Gastrocnemius medialis (tissue), 4 donors: ENCODE measurements around the gene GIN1. TPM values are rescaled to one million over a fixed set of nuclear protein-coding genes. Genes with fewer than 3 reads are reported as not detected.
"Not testable (repeated sequence)": the region's sequence is repeated elsewhere in the genome, so short reads cannot be mapped to it uniquely, and the experiment has no call there.

Experiments used
- ATAC-seq, 2 donors: fragments of 150-250 bp; one replicate each; pipeline ENCODE4 v1.9.1; 2016
- DNase-seq, 2 donors: peaks; one replicate each; pipeline ENCODE4 v3.0.0-alpha.2; 2019
- H3K27ac ChIP-seq, 4 donors: fragments of 200-600 bp; sonication (generic); 1 replicate in 1 of 4; 2 replicates in 3 of 4; pipeline ENCODE4 v1.5.1; 2016 to 2018; ENCODE audit warnings: mild to moderate bottlenecking in 2 of 4, moderate library complexity in 1 of 4
- H3K27me3 ChIP-seq, 3 donors: fragments of 200-600 bp; sonication (generic) in 2 of 3; 1 replicate in 1 of 3; 2 replicates in 2 of 3; pipeline versions ENCODE4 v1.5.1 to v1.6.0; 2016 to 2019; ENCODE audit warnings: mild to moderate bottlenecking in 1 of 3, moderate library complexity in 1 of 3
- H3K36me3 ChIP-seq, 2 donors: fragments of 200-600 bp; sonication (generic) in 1 of 2; one replicate each; pipeline ENCODE4 v1.5.1; 2017 to 2018
- H3K4me1 ChIP-seq, 2 donors: fragments of 200-600 bp; sonication (generic) in 1 of 2; one replicate each; pipeline ENCODE4 v1.5.1; 2016 to 2017; ENCODE audit warnings: mild to moderate bottlenecking in 2 of 2
- H3K4me3 ChIP-seq, 4 donors: fragments of 200-600 bp; sonication (generic) in 3 of 4; 1 replicate in 1 of 4; 2 replicates in 3 of 4; pipeline ENCODE4 v1.5.1; 2016 to 2019; ENCODE audit warnings: mild to moderate bottlenecking in 2 of 4
- H3K9me3 ChIP-seq, 3 donors: fragments of 200-600 bp; sonication (generic) in 2 of 3; 1 replicate in 1 of 3; 2 replicates in 2 of 3; pipeline ENCODE4 v1.5.1; 2016 to 2019
- CTCF ChIP-seq, 5 experiments: fragments of 450-650 bp in 3 of 5; fragments of 200-600 bp in 2 of 5; sonication (generic) in 2 of 5; IDR thresholded peaks in 4 of 5; conservative IDR thresholded peaks in 1 of 5; 1 replicate in 4 of 5; 2 replicates in 1 of 5; pipeline ENCODE4 v1.5.1; 2016 to 2019; ENCODE audit warnings: antibody characterized with exemption in 5 of 5, mild to moderate bottlenecking in 3 of 5, moderate library complexity in 3 of 5
- POLR2A ChIP-seq, 2 donors: fragments of 450-650 bp; IDR thresholded peaks; one replicate each; pipeline ENCODE4 v1.6.1; 2017; ENCODE audit warnings: antibody characterized with exemption in 2 of 2, mild to moderate bottlenecking in 2 of 2, moderate library complexity in 2 of 2
- in situ Hi-C, 4 donors: fragments of 200-750 bp; cut with MboI; loops; one replicate each; pipeline versions ENCODE4 v1.15.0 to v1.8.0; 2017; ENCODE audit warnings: low sequenced_read_pairs in 4 of 4
- intact Hi-C: fragments of 100-400 bp; cut with DNase I; formaldehyde crosslinking; loops from one replicate; pipeline ENCODE4 v1.15.1; 2023; ENCODE audit warnings: low total_unique reads
- total RNA-seq, 4 donors: library from RNA; depleted of rRNA; stranded (reverse); fragments of >200 nt; gene quantifications; one replicate each; pipeline versions ENCODE4 v1.1.0 to v1.2.3, GENCODE V29; 2016

The GIN1 gene
- total RNA-seq, 4 donors from 2014 or later: 4.6 to 11.2 (median 6.9) TPM

DNA sequence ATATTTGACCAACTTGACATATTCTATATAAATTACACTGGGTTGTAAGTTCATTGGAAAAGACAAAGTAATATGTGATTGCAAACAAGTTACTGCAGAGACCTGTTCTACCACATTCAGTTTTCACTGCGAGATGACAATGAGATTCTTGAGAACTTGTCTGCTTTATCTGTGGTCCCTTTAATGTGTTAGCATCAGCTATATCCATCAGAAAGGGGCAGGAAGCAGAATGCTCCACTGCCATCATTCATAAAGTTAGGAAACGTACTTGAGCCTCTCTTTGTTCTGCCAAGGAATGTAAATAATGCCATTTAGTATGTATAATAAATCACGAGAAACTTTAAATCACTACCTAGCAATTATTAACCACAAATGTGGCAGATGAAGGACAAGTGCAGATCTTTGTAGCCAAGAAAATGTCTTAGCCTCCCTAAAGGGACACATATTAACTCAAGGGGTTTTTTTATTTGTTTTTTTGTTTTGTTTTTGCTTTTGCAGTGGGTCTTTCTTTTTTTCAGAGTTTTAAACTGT is 59.4 kb downstream of the GIN1 start:
- no peak for DNase-seq
- Histone ChIP-seq H3K27ac (no peak overlapping the region), H3K4me1 (no peaks in the 10 kb centered on the region), H3K4me3 (no peak overlapping the region), H3K36me3 (no peaks in the 10 kb centered on the region), H3K9me3 (no peaks in the 10 kb centered on the region), H3K27me3 (no peaks in the 10 kb centered on the region)
- no peak for ATAC-seq
- in situ Hi-C loops: no loop called here
- no peak for TF ChIP-seq POLR2A (IDR thresholded peaks at IDR 0.05)
- intact Hi-C loops: no loop called here

DNA sequence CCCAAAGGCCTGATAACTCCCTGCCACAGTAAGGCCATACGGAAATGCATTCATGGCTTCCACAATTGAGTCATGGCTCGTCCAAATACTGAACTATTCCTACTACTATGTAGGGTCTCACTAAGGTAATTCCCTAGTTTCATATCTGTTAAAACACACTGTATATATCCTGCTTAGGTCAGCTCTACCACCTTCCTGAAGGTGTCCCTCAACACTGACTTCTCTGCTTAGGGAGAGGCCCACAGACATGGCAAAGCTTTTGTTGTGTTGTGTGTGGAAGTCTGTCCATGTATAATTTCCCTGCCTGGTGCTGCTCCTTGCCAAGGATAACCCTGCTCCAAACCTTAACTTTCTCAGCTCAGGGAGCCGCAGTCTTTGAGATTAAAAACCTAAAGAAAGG is 60.4 kb downstream of the GIN1 start:
- Histone ChIP-seq H3K9me3 (no peaks in the 10 kb centered on the region), H3K27me3 (no peaks in the 10 kb centered on the region), H3K4me1 (no peaks in the 10 kb centered on the region), H3K36me3 (no peaks in the 10 kb centered on the region), H3K27ac (no peak overlapping the region), H3K4me3 (no peak overlapping the region)
- intact Hi-C loops: no loop called here
- in situ Hi-C loops: no loop called here
- ATAC-seq (no peak), DNase-seq (no peak)
- no peak for TF ChIP-seq POLR2A (IDR thresholded peaks at IDR 0.05)
- no peak for TF ChIP-seq CTCF (IDR thresholded peaks at IDR 0.05 in 4 of 5, conservative IDR thresholded peaks at IDR 0.05 in 1 of 5)

DNA sequence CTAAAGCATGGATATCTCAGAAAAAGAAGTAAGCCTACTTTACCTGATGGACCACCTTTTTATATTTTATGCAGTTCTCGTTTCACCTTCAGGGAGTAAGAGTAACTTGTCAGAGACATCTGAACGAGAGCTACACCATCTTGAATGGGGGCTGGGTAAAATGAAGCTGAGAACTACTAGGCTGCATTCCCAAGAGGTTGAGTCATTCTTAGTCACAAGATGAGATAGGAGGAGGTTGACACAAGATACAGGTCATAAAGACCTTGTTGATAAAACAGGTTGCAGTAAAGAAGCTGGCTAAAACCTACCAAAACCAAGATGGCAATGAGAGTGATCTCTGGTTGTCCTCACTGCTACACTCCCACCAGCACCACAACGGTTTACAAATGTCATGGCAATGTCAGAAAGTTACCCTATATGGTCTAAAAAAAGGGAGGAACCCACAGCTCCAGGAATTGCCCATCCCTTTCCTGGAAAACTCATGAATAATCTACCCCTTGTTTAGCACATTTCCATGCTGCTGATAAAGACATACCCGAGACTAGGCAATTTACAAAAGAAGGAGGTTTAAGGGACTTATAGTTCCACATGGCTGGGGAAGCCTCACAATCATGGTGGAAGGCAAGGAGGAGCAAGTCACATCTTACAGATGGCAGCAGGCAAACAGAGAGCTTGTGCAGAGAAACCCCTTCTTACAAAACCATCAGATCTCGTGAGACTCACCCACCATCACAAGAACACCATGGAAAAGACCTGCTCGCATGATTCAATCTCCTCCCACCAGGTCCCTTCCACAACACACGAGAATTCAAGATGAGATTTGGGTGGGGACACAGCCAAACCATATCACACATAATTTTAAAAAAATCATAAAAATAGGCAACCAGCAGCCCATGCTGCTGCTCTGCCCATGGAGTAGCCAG is 62.5 kb downstream of the GIN1 start:
- no peak for DNase-seq
- in situ Hi-C loops (no loop called here), intact Hi-C loops (no loop called here)
- Histone ChIP-seq H3K27me3 (no peaks in the 10 kb centered on the region), H3K27ac (no peak overlapping the region), H3K36me3 (no peaks in the 10 kb centered on the region), H3K9me3 (no peaks in the 10 kb centered on the region), H3K4me1 (no peaks in the 10 kb centered on the region), H3K4me3 (no peak overlapping the region)
- no peak for TF ChIP-seq CTCF (IDR thresholded peaks at IDR 0.05 in 4 of 5, conservative IDR thresholded peaks at IDR 0.05 in 1 of 5)
- no peak for TF ChIP-seq POLR2A (IDR thresholded peaks at IDR 0.05)
- ATAC-seq: no peak

DNA sequence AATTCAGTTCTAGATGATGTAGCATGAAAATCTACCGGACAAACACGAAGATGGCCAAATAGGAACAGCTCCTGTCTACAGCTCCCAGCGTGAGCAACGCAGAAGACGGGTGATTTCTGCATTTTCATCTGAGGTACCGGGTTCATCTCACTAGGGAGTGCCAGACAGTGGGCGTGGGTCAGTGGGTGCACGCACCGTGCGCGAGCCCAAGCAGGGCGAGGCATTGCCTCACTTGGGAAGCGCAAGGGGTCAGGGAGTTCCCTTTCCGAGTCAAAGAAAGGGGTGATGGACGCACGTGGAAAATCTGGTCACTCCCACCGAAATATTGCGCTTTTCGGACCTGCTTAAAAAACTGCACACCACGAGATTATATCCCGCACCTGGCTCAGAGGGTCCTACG is 73.2 kb downstream of the GIN1 start:
- in situ Hi-C loops: loop anchor here in 3 of 4 donors (10.0 to 25.0 kb wide), 4 partner anchors 359 to 462 kb away; no protein-coding TSS in a partner anchor
- H3K27me3 ChIP-seq, H3K4me1 ChIP-seq, H3K36me3 ChIP-seq, H3K4me3 ChIP-seq, H3K9me3 ChIP-seq, intact Hi-C loops, H3K27ac ChIP-seq, DNase-seq, ATAC-seq: not testable (repeated sequence)

DNA sequence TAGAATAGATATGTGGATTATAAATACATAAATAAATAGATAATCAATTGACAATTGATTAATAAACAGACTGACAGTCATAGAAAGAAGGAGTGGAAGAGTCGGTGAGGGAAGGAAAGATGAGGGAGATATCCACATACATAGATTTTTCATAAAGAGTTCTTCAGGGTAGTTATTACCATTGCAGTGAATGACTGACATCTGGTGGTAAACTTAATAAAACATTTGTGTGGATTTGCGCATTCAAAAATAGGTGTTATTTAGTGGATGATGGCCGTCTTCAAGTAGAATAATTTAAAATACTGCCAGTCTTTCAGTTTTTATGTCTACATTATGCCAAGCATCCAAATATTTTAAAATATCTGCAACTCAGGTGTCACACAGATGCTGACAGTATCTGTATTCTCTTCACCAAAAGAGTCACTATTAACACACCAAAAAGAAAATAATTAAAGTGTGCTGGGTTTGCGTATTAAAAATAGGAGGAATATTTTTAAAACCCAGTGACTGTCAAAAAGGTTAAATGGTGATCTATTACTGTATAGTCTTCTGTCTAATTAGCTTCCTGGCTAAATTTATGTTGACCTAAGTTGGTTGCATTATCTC is 78.8 kb downstream of the GIN1 start:
- DNase-seq: no peak
- H3K4me1 ChIP-seq: no peaks in the 10 kb centered on the region
- ATAC-seq: peak in 1 of 2 donors; percentile 66
- intact Hi-C loops (loop anchor here (1.0 to 2.0 kb wide), 3 partner anchors 260 to 457 kb away; no protein-coding TSS in a partner anchor), in situ Hi-C loops (loop anchor here in 3 of 4 donors (5.0 to 25.0 kb wide), 5 partner anchors 354 to 456 kb away; no protein-coding TSS in a partner anchor)
- H3K27me3 ChIP-seq: no peaks in the 10 kb centered on the region
- H3K27ac ChIP-seq: no peak overlapping the region
- no peak for TF ChIP-seq POLR2A (IDR thresholded peaks at IDR 0.05)
- TF ChIP-seq CTCF (IDR thresholded peaks at IDR 0.05 in 4 of 5, conservative IDR thresholded peaks at IDR 0.05 in 1 of 5): peak; percentile 50 to 71 (median 61)
- no peaks in the 10 kb centered on the region for H3K9me3 ChIP-seq
- no peaks in the 10 kb centered on the region for H3K36me3 ChIP-seq
- H3K4me3 ChIP-seq: no peak overlapping the region
